Lower lobe of right lung (tissue), 2 donors: ENCODE data around the gene PDE4B. TPM values are rescaled to one million over a fixed set of nuclear protein-coding genes. Genes with fewer than 3 reads are reported as not detected.

ENCODE experiments used
- ATAC-seq, 2 donors: fragments of 200-7000 bp; cut with Tn5 transposase; one replicate each; pipeline ENCODE4 v1.9.1; 2020 to 2022; ENCODE audit warnings: mild to moderate bottlenecking in 2 of 2, moderate library complexity in 2 of 2
- DNase-seq: peaks from one replicate; pipeline ENCODE4 v3.0.0-alpha.2; 2020
- H3K27ac ChIP-seq: fragments of 200-600 bp; one replicate; pipeline ENCODE4 v1.8.0; 2022
- H3K27me3 ChIP-seq: fragments of 200-600 bp; one replicate; pipeline ENCODE4 v1.8.0; 2022; ENCODE audit warnings: low read depth
- H3K36me3 ChIP-seq: fragments of 200-600 bp; one replicate; pipeline ENCODE4 v1.8.0; 2022; ENCODE audit warnings: mild to moderate bottlenecking
- H3K4me1 ChIP-seq: fragments of 200-600 bp; one replicate; pipeline ENCODE4 v1.8.0; 2022
- H3K4me3 ChIP-seq: fragments of 200-600 bp; one replicate; pipeline ENCODE4 v1.8.0; 2022; ENCODE audit warnings: mild to moderate bottlenecking
- H3K9me3 ChIP-seq: fragments of 200-600 bp; one replicate; pipeline ENCODE4 v1.8.0; 2022
- intact Hi-C: fragments of 100-400 bp; cut with DNase I; formaldehyde crosslinking; loops from one replicate; pipeline ENCODE4 v1.11.0; 2022
- total RNA-seq: library from RNA; stranded (reverse); fragmentation: NEBNext Ultra II Directional; extraction: Animal tissue kit (Norgen Biotek cat#: 25700); gene quantifications from one replicate; pipeline ENCODE4 v1.2.1, GENCODE V29; 2021
- TF ChIP-seq, protein P1 (sequence below): fragments of 200-600 bp; IDR thresholded peaks from one replicate; pipeline ENCODE4 v1.8.0; 2022; ENCODE audit warnings: antibody characterized with exemption, mild to moderate bottlenecking
- donor health status: DM: no; HTN: yes; CAD: no; lungs with severe emphysema.

The PDE4B gene
- total RNA-seq, 1 donor from 2014 or later: 26.9 TPM

GRCh38 chr1:66284746-66285145, 492.1 kb downstream of the PDE4B start:
- Histone ChIP-seq H3K27ac (no peak overlapping the region), H3K4me1 (peaks cover 35% of the 10 kb centered on the region), H3K9me3 (no peaks in the 10 kb centered on the region), H3K27me3 (no peaks in the 10 kb centered on the region), H3K36me3 (no peaks in the 10 kb centered on the region), H3K4me3 (no peak overlapping the region)
- DNase-seq: no peak
- intact Hi-C loops: no loop called here
- TF ChIP-seq, protein P1, sequence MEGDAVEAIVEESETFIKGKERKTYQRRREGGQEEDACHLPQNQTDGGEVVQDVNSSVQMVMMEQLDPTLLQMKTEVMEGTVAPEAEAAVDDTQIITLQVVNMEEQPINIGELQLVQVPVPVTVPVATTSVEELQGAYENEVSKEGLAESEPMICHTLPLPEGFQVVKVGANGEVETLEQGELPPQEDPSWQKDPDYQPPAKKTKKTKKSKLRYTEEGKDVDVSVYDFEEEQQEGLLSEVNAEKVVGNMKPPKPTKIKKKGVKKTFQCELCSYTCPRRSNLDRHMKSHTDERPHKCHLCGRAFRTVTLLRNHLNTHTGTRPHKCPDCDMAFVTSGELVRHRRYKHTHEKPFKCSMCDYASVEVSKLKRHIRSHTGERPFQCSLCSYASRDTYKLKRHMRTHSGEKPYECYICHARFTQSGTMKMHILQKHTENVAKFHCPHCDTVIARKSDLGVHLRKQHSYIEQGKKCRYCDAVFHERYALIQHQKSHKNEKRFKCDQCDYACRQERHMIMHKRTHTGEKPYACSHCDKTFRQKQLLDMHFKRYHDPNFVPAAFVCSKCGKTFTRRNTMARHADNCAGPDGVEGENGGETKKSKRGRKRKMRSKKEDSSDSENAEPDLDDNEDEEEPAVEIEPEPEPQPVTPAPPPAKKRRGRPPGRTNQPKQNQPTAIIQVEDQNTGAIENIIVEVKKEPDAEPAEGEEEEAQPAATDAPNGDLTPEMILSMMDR: no peak
- ATAC-seq: no peak

DNA sequence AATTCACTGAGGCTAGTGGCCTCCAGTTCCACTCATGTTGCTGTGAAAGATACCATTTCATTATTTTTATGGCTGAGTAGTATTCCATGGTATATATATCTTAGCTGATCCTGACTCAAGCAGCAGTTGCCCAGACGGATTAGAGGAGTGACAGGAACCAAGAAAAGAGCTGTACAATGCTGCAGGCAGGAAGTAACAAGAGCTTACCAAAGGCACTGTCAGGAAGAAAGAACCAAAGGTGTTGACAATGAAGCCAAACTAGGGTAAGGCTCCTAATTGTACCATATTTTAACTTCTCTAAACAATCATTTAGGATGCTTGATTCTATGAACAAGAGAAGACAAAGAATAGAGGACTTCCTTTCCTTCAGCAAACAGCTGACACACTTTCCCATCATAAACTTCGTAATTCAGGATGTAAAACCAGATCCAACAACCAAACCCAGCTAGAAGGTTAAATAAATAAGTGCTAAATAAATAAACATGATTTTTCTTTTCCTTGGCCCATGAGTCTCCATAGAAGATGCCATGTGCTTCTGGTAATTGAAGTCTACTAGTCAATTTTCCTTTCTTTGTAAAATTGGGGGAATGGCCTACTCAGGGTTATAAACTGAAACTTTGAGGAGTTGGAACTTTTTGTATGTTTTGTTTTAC, 493.0 kb downstream of the PDE4B start:
- Histone ChIP-seq H3K4me3 (no peak overlapping the region), H3K27me3 (no peaks in the 10 kb centered on the region), H3K27ac (no peak overlapping the region), H3K4me1 (peaks cover 35% of the 10 kb centered on the region), H3K36me3 (no peaks in the 10 kb centered on the region), H3K9me3 (no peaks in the 10 kb centered on the region)
- intact Hi-C loops: no loop called here
- no peak for DNase-seq
- no peak for ATAC-seq
- TF ChIP-seq, protein P1: no peak

- ATAC-seq (no peak), DNase-seq (no peak)
- Histone ChIP-seq H3K27me3 (no peaks in the 10 kb centered on the region), H3K36me3 (no peaks in the 10 kb centered on the region), H3K4me1 (peaks cover 35% of the 10 kb centered on the region), H3K9me3 (no peaks in the 10 kb centered on the region), H3K27ac (no peak overlapping the region), H3K4me3 (no peak overlapping the region)
- intact Hi-C loops: no loop called here
- TF ChIP-seq, protein P1: no peak
Measured at GRCh38 chr1:66286307-66286706, 493.6 kb downstream of the PDE4B start.

DNA sequence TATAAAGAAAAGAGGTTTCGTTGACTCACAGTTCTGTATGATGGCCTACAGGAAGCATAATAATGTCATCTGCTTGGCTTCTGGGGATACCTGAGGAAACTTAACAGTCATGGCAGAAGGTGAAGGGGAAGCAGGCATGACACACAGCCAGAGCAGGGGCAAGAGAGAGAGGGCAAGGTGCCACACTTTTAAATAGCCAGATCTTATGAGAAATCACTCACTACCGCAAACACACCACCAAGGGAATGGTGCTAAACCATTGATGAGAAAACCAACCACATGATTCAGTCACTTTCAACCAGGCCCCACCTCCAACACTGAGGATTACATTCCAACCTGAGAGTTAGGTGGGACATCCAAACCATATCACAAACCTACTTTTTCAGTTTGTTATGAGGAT, 495.4 kb downstream of the PDE4B start:
- Histone ChIP-seq H3K36me3 (no peaks in the 10 kb centered on the region), H3K4me3 (no peak overlapping the region), H3K27ac (no peak overlapping the region), H3K9me3 (no peaks in the 10 kb centered on the region), H3K4me1 (peaks cover 21% of the 10 kb centered on the region), H3K27me3 (no peaks in the 10 kb centered on the region)
- TF ChIP-seq, protein P1: no peak
- ATAC-seq: no peak
- no peak for DNase-seq
- intact Hi-C loops: no loop called here

DNA sequence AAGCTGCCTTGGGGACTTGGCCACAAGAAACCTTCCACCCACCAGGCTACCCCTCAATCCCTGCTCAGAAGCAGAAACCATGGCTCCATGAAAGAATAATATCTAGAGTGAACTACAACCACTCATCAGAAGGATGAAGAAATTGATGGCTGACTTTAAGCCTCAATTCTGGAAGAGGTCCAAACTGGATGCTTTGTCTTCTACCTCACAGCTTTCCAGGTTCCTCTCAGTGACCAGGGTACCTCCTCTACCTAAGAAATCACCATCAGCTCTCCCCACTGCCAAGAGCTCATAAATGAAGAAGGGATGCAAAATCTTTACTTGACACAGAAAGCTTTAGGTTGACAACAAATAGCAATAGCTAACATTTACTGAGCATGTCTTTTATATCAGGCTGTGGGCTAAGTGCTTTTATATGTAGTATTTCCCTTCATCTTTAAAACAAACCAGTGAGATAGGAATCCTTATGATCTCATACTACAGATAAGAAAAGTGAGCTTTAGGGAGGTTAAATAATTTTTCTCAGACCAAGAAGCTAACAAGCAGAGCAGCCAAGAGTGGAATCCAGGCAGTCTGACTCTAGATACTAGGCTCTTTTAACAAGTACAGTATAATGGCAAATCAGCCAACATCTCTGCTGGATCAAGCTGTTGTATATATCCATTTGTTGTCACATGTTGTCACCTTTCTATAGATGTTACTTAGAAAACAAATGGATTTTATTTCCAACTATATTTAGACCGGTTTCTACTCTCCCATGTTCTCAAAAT, 498.3 kb downstream of the PDE4B start:
- Histone ChIP-seq H3K4me1 (peaks cover 18% of the 10 kb centered on the region), H3K27ac (no peak overlapping the region), H3K36me3 (no peaks in the 10 kb centered on the region), H3K9me3 (no peaks in the 10 kb centered on the region), H3K4me3 (no peak overlapping the region), H3K27me3 (no peaks in the 10 kb centered on the region)
- TF ChIP-seq, protein P1: no peak
- intact Hi-C loops: no loop called here
- DNase-seq (no peak), ATAC-seq (no peak)
